HK-2 (cell line): ENCODE data around the gene TRMT61A.
"Not testable (repeated sequence)": the region's sequence is repeated elsewhere in the genome, so short reads cannot be mapped to it uniquely, and the experiment has no call there.

Experiments used
- DNase-seq: peaks from one replicate; pipeline ENCODE4 v3.0.0-alpha.2; 2018; ENCODE audit not compliant: unreplicated experiment

Gene TRMT61A

DNA sequence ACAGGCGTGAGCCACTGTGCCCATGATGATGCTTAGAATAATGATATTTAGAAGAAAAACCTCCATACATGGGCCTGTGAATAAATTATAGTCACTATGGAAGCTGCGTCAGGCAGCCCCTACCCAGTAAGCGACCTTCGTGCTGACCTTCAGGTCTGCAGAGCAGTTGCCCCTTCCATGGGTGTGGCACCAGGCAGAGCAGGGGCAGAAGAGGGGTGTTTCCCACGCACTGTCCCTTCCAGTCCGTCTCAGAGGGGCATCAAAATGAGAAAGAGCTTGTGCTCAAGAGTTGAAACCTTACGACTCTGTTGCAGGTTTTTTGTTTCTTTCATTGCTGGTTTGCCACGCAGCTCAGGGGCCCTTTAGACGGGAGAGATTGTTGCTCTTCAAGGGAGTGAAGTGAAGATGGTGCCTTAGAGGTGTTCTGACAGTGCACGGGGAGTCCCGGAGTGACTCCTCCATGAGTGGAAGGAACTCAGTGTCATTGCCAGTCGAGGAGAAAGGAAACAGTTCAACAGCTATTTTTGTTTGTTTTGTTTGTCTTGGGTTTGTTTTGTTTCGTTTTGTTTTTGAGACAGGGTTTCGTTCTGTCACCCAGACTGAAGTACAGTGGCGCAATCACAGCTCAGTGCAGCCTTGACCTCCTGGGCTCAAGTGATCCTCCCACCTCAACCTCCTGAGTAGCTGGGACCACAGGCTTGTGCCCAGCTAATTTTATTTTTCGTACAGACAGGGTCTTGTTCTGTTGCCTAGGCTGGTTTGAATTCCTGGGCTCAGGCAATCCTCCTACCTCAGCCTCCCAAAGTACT, 20.3 kb upstream of the TRMT61A start:
- DNase-seq: no peak

GRCh38 chr14:103509864-103510723, 18.9 kb upstream of the TRMT61A start:
- DNase-seq: no peak

DNA sequence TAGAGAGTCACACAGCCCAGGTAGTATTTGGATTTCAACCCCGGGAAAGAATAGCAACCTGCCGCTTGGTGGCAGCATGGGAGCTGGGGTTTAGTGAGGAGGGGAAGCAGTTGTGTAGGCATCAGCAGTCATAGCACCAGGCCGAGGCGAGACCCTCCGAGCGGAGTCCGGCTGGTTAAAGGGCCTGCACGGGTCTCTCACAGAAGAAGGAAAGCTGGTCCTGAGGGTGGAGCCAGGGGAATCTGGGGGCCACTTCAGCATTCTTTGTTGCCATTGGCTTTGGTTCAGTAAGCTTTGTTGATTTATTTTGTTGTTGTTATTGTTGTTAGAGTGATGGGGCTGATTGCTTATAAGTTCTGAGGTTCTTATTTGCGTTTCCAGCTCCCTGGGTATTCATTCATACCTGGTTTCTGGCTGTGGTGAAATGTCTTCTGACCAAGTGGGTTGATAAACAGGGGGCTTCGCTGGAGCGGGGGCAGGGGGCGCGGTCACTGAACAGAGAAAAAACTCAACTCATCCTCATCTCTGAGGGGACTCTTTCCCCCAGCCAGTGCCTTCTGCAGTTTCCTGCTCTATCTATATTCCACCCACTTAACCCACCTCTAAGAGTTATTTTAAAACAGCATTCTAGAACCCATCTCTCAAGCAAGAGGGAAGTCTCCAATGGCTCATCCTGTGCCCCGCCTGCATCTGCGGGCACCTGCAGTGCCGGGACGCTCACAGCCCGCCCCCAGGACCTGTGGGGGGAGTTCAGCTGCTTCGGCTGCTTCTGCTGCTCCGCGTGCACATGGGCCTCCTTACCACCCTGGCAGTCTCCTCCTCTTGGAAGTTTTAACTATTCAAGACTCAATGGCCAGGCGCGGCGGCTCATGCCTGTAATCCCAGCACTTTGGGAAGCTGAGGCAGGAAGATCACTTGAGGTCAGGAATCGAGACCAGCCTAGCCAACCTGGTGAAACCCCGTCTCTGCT, 18.0 kb upstream of the TRMT61A start:
- no peak for DNase-seq

- not testable (repeated sequence) for DNase-seq
These were observed 16.8 kb upstream of the TRMT61A start for GRCh38 chr14:103512180-103512579.

GRCh38 chr14:103512701-103513611, 16.0 kb upstream of the TRMT61A start:
- DNase-seq: no peak

DNA sequence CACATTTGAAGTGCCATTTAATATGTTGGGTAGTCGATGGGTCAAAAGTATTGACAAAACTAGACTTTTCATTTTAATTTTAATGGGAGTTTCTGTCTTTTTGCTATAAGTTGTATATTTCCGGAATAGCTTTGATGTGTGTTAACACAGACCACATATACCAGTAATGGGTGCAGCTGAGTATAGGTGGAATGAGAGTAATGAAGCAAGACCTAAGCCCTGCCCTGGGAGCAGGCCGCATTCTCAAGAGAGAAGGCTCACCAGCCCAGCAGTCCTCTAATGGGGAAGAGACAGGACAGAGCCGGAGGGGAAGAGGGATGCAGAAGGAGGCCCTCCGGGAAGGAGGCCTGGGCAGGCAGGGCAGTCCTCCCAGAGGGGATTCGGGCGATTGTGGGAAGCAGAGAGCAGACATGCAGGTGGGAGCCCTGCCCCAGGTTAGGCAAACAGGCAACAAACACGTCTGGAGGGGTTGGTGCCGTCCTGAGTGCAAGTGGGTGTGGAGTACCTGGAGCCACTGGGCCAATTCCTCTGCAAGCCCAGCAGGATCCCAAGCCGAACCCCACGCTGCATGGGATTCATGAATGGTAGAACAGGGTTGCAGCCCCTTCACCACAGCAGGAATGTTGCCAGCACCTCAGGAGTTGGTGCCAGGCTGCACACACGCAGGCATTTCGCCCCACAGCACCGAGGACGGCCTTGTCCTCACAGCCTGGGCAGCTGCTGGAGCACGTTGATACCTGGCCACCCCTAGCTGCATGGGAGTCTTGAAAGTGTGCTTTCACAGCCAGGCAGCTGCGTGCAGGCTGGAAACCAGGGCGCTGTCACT, 14.2 kb upstream of the TRMT61A start:
- no peak for DNase-seq

DNA sequence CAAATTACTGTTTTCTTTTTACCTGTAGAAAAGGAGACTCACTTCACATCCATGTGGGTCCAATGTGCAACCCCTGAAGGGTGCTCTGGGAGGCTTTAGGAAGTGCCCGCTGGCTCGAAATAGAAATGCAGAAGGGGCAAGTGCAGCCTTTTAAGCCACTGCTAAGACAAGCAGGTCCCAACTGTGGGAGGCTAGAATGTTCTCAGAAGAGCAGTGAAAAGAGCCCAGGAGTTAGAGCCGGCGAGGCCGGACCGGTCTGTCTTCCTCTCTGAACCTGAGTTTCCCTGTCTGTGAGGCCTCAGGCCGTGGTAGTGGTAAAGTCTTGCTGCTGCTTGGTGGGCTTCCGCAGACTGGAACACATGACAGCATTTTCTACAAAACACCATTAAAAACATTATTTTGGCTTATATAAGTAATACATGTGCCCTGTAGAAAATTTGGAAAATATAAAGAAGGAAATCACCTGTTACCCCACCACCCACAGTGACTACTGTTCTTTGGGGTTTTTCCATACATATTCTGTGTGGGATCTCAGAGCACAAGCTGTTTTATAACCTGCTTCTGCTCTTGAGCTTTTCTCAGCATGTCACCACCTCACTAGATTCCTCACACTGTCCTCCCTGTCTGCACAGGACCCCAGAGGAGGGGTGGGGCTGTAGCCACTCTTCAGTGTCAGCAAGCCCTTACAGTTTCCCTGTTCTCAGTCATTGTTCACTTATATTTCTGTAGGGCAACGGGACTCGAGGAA, 12.4 kb upstream of the TRMT61A start:
- DNase-seq: no peak

DNA sequence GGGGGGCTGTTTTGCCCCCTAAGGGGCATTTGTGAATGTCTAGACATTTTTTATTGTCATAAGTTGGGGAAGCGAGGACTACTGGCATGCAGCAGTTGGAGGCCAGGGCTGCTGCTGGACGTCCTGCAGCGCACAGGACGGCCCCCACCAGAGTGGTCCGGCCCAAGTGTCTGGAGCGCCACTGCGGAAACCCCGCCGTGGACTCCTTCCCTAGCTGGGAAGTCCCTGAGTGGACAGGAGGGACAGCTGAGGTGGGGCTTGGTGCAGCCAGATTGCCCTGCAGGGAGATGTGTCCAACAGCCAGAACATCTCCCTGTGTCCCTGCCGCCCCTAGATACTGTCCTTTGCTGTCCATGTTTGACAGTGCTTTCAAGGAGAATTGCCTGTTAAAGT, 11.8 kb upstream of the TRMT61A start:
- DNase-seq: no peak

DNA sequence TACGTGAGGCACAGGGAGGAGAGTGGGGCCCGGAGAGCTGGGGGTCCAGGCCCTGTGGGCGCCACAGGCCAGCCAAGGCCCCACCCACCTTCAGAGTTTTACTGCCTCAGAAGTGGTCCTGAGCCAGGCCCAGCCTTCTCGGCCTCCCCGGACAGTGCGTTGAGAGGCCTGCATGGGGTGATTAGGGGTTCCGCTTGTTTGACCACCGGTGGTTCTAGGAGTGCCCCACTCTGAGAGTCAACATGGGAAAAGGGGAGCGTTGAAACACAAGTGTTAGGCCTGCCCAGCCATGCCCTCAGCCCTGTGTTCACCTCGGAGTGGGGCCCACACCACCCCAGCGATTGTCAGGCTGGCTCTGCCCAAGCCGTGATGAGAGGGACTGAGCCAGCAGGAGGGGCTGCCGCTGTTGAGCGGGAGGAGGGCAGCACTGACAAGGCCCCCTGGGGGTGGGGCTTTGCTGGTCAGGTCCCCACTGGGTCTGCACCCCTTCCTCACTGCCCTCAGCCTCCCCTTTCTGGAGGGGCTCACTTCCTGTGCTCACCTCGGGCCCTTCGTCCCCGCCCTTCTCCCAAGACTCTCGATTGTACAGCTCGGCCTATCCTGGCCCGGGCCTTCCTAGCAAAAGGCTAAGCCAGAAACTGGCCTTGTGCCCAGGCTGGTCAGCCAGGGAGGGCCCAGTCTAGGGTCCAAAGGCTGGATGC, 11.1 kb upstream of the TRMT61A start:
- no peak for DNase-seq

DNA sequence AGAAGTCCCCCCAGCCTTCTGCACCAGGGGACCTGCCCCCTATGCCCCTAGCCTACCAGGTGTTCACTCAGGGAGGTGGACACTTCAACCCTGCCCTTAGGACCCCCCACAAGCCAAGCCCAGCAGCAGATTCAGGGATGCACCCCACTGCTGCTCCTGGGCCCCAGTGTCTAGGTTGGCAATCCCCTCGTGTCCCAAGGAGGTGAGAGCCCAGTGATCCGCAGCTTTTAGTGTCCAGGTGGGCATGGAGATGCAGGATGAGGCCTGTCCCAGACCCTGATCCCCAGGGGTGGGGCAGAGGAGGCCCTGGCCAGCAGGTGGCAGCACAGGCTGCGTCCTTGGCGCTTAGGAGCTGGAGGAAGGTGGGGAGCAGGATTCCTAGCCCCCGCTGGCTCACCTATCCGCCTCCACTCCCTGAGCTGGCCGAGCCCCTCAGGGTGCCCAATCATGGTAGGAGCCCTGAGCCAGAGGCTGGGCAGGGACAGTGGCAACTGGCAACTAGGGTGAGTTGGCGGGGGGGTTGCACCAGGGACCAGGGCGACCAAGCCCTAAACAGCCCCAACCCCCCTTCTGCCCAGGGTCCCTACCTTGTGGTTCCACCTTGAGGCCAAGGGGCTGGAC, 10.5 kb upstream of the TRMT61A start:
- peak; percentile 76 for DNase-seq

- peak; percentile 62 for DNase-seq
These were observed 9.8 kb upstream of the TRMT61A start for GRCh38 chr14:103519043-103519836.

DNA sequence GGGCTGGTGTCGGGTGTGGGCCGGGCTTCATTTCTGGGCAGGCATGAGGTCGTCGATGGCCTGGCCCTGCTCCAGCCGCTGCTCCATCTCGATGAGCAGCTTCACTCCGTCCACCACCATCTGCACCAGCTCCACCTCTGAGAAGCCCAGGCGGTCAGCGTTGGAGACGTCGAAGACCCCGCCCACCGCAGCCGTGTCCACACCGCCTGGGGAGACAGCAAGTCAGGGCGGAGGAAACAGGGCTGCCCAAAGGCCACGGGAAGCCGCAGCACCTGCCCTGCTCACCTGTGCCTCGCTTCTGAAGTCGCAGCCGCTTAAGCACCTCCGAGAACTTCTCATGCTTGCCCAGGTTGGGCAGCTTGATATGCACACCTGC, 9.2 kb upstream of the TRMT61A start:
- no peak for DNase-seq

DNA sequence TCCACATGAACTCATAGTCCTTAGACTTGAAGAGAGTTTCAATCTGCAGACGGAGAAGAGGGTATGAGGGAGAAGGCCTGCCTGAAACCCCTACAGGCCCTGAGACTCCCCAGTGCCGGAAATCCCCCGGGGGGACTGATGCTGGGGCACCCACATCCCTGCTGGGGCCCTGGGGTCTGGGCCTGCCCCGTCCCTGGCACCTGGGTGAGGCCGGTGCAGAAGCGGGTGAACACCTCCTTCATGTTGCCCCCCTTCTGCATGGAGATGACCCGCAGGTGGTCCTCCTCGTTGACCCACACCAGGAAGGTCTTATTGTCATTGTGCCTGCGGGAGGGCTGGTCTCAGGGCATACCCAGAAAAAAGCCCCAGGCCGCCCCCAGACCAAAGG, 8.7 kb upstream of the TRMT61A start:
- no peak for DNase-seq

DNA sequence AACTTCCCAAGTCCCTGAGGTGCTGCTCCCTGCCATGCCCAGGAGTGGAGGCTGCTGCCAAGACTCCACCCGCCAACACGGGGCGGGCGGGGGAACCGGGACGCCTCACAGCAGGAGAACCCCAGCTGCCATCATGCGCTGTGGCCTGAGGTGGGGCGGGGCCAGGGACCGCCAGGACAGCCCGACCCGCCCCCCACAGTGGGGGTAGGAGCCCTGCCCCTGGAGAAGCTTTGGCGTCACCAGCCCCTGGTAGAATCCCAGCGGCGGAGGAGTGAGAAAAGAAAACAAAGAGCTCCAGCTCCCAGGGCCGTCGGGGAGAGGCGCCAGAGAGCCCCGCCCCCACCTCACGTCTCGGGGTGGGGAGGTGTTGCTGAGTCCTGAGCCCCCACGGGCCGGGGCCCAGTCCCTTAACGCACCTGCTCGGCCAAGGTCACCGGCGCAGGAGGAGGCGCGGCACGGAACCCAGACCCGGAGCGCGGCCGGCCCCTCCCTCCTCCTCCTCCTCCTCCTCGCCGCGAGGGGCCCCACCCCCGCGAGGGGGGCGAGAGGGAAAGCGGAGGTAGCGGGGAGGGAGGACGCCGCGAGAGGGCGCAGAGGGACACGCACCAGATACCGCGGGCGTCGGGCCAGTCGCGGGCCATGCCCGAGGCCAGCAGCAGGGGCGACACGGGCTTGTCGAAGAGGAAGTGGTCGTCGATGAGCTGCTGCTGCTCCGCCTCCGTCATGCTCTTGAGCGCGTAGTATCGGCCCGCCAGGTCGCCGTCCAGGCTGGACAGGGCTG, 8.1 kb upstream of the TRMT61A start:
- peak; percentile 81 for DNase-seq

- no peak for DNase-seq
These were observed 7.5 kb upstream of the TRMT61A start for GRCh38 chr14:103521438-103521950.

DNA sequence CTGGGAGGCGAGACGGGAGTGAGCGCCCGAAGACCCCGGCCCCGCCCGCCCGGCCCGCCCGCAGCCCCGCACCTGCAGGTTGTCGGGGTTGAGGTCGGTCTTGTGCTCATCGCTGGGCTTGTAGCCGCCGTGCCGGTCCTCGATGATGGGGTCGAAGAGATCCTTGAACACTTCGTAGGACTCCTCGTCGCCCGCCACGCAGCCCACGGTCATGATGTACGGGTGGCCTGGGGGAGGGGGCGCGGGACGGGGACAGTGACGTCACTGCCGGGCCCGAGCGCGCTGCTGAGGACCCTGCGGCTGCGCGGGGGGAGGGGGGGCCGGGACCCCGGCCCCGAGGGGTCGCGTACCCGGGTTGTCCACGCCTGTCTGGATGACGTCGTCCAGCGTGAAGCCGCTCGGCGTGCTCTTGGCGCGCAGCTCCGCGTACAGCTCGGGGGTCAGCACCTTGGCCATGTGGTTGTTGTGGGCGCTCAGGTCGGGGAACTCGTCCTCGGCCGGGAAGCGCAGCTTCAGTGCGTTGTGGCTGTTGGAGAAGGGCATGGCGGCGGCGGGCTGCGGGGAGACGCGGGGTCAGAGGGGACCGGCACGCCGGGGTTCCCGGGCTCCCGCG, 6.9 kb upstream of the TRMT61A start:
- peak; percentile 45 for DNase-seq
